ENCODE results near the gene RPL35.
"Not testable (repeated sequence)": the region's sequence is repeated elsewhere in the genome, so short reads cannot be mapped to it uniquely, and the experiment has no call there.

Gene RPL35

GRCh38 chr9:124852121-124852828 lies 9.5 kb downstream of the RPL35 start:
- no peak for DNase-seq (ENCODE audit: low spot score)
- TF ChIP-seq CTCF (IDR thresholded peaks at IDR 0.05; ENCODE audit: extremely low read depth, missing control alignments): no peak

GRCh38 chr9:124849801-124850200 lies 12.0 kb downstream of the RPL35 start:
- TF ChIP-seq CTCF (IDR thresholded peaks at IDR 0.05; ENCODE audit: extremely low read depth, missing control alignments): no peak

GRCh38 chr9:124846969-124847368 lies 14.8 kb downstream of the RPL35 start:
- DNase-seq (ENCODE audit: low spot score): no peak
- no peak for TF ChIP-seq CTCF (IDR thresholded peaks at IDR 0.05; ENCODE audit: extremely low read depth, missing control alignments)

More at GRCh38 chr9:124849801-124850200, 12.0 kb downstream of the RPL35 start:
- no peak for DNase-seq (ENCODE audit: low spot score)

- not testable (repeated sequence) for DNase-seq (ENCODE audit: low spot score)
Observed at GRCh38 chr9:124846467-124846866, 15.3 kb downstream of the RPL35 start.

- TF ChIP-seq CTCF (IDR thresholded peaks at IDR 0.05; ENCODE audit: extremely low read depth, missing control alignments): no peak
Observed at GRCh38 chr9:124844291-124844690, 17.5 kb downstream of the RPL35 start.

GRCh38 chr9:124843456-124844034 lies 18.2 kb downstream of the RPL35 start:
- DNase-seq (ENCODE audit: low spot score): no peak
- no peak for TF ChIP-seq CTCF (IDR thresholded peaks at IDR 0.05; ENCODE audit: extremely low read depth, missing control alignments)

More at GRCh38 chr9:124844291-124844690, 17.5 kb downstream of the RPL35 start:
- DNase-seq (ENCODE audit: low spot score): no peak

GRCh38 chr9:124841075-124841821 lies 20.5 kb downstream of the RPL35 start:
- no peak for DNase-seq (ENCODE audit: low spot score)
- no peak for TF ChIP-seq CTCF (IDR thresholded peaks at IDR 0.05; ENCODE audit: extremely low read depth, missing control alignments)
